ENCODE measurements around the gene NDST1. TPM values are rescaled to one million over a fixed set of nuclear protein-coding genes. Genes with fewer than 3 reads are reported as not detected.

The NDST1 gene
- total RNA-seq, 4 donors from 2014 or later = 36.1 to 70.5 (median 50.5) TPM

DNA sequence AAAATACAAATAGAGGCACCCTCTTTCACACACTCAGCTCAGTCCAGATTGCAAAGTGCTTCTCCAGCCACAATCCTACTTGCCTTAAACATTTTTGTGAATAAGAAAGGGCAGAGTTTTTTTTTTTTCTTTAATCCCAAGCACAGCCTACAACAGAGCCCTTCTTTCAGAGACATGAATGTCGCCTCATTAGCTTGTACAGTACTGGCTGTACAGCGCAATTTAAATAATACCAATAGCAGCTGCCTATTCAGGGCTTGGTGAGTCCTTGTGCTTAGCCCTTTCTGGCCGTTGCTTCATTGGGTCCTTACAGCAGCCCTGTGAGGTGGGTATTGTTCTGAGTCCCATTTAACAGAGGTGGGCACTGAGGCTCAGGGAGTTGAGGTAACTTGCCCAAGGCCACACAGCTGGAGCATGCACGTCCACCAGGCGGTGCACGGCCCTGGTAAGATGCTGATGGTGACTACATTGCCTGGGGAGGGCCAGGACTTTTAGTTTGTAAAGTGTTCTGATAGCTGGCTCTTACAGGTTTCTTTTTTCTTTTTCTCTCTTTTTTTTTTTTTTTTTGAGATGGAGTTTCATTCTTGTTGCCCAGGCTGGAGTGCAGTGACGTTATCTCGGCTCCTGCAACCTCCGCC lies 23.1 kb downstream of the NDST1 start:
- in situ Hi-C loops (cut with MboI; ENCODE audit: low sequenced_read_pairs in 4 of 4) (no loop called here), intact Hi-C loops (cut with DNase I; ENCODE audit: low total_unique reads) (no loop called here)
- ATAC-seq (no peak), DNase-seq (no peak)
- Histone ChIP-seq H3K4me3 (no peak overlapping the region), H3K36me3 (peaks cover 0 to 48% of the 10 kb centered on the region in 2 donors), H3K27me3 (no peaks in the 10 kb centered on the region), H3K9me3 (no peaks in the 10 kb centered on the region), H3K4me1 (peaks cover 16 to 32% of the 10 kb centered on the region in 2 donors), H3K27ac (no peak overlapping the region)
- TF ChIP-seq POLR2A (IDR thresholded peaks at IDR 0.05) = no peak

DNA sequence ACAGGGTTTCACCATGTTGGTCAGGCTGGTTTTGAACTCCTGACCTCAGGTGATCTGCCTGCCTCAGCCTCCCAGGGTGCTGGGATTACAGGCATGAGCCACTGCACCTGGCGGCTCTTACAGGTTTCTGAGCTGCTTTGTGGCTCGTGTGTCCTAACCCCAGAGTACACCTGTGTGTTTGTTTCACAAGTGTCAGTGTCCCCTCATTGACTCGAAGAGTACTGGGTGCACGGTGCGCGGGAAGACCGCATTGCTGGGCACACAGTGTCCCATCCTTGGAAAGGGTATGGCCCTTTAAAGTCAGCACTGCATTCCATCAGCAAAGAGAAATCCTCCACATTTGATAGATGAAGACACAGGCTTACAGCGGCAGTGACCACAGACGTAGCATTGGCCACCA lies 23.8 kb downstream of the NDST1 start:
- Histone ChIP-seq H3K36me3 (peaks cover 0 to 54% of the 10 kb centered on the region in 2 donors), H3K27me3 (no peaks in the 10 kb centered on the region), H3K27ac (no peak overlapping the region), H3K4me1 (peaks cover 10 to 26% of the 10 kb centered on the region in 2 donors), H3K9me3 (no peaks in the 10 kb centered on the region), H3K4me3 (no peak overlapping the region)
- DNase-seq (no peak), ATAC-seq (no peak)
- no peak for TF ChIP-seq POLR2A (IDR thresholded peaks at IDR 0.05)
- TF ChIP-seq, protein P1, sequence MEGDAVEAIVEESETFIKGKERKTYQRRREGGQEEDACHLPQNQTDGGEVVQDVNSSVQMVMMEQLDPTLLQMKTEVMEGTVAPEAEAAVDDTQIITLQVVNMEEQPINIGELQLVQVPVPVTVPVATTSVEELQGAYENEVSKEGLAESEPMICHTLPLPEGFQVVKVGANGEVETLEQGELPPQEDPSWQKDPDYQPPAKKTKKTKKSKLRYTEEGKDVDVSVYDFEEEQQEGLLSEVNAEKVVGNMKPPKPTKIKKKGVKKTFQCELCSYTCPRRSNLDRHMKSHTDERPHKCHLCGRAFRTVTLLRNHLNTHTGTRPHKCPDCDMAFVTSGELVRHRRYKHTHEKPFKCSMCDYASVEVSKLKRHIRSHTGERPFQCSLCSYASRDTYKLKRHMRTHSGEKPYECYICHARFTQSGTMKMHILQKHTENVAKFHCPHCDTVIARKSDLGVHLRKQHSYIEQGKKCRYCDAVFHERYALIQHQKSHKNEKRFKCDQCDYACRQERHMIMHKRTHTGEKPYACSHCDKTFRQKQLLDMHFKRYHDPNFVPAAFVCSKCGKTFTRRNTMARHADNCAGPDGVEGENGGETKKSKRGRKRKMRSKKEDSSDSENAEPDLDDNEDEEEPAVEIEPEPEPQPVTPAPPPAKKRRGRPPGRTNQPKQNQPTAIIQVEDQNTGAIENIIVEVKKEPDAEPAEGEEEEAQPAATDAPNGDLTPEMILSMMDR (IDR thresholded peaks at IDR 0.05 in 4 of 5, conservative IDR thresholded peaks at IDR 0.05 in 1 of 5) = no peak
- in situ Hi-C loops (cut with MboI; ENCODE audit: low sequenced_read_pairs in 4 of 4) (no loop called here), intact Hi-C loops (cut with DNase I; ENCODE audit: low total_unique reads) (no loop called here)

DNA sequence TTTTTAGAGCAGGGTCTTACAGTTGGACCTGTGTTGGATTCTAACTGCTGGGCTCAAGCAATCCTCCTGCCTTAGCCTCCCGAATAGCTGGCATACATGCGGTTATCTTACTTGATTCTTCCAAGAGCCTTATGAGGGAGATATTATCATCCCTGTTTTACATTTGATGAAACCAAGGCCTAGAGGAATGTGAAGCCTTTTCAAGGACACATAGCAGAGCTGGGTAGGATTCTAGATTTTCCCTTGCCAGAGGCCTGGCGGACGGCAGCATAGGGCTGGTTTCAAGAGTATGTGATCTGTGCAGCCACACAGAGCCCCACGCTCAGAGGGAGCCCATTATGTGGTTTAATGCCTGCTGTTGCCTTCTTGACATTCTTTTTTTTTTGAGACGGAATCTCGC lies 24.2 kb downstream of the NDST1 start:
- Histone ChIP-seq H3K9me3 (no peaks in the 10 kb centered on the region), H3K36me3 (peaks cover 0 to 55% of the 10 kb centered on the region in 2 donors), H3K4me1 (peaks cover 5 to 21% of the 10 kb centered on the region in 2 donors), H3K4me3 (no peak overlapping the region), H3K27ac (no peak overlapping the region), H3K27me3 (no peaks in the 10 kb centered on the region)
- DNase-seq = no peak
- intact Hi-C loops (cut with DNase I; ENCODE audit: low total_unique reads) (no loop called here), in situ Hi-C loops (cut with MboI; ENCODE audit: low sequenced_read_pairs in 4 of 4) (no loop called here)
- ATAC-seq = no peak
- TF ChIP-seq, protein P1 (IDR thresholded peaks at IDR 0.05 in 4 of 5, conservative IDR thresholded peaks at IDR 0.05 in 1 of 5) = no peak

DNA sequence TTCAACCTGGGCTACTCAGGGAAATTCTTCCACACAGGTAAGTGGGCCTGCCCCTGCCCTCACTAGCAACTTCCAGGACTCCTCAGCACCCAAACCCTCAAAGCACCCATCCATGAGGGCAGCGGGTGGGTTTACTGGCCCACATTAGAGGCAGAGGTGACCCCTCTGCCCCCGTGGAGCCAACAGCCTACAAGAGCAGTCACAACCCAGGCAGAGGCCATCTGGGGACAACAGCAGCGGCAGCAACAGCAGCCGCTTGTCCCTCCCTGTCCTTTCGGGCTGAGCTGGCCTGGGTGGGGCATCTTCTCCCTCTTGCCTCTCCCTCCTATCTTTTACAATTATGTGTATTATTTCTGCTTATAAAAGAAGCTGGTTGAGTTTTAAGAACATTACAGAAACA lies 25.1 kb downstream of the NDST1 start:
- peaks cover 0 to 51% of the 10 kb centered on the region in 2 donors for H3K36me3 ChIP-seq
- H3K4me1 ChIP-seq = peaks cover 0 to 15% of the 10 kb centered on the region in 2 donors
- no peaks in the 10 kb centered on the region for H3K27me3 ChIP-seq
- intact Hi-C loops (cut with DNase I; ENCODE audit: low total_unique reads) (no loop called here), in situ Hi-C loops (cut with MboI; ENCODE audit: low sequenced_read_pairs in 4 of 4) (no loop called here)
- no peak for ATAC-seq
- no peak for DNase-seq
- H3K27ac ChIP-seq = no peak overlapping the region
- no peaks in the 10 kb centered on the region for H3K9me3 ChIP-seq
- TF ChIP-seq POLR2A (IDR thresholded peaks at IDR 0.05) = no peak
- TF ChIP-seq, protein P1 (IDR thresholded peaks at IDR 0.05 in 4 of 5, conservative IDR thresholded peaks at IDR 0.05 in 1 of 5) = no peak
- H3K4me3 ChIP-seq = no peak overlapping the region

DNA sequence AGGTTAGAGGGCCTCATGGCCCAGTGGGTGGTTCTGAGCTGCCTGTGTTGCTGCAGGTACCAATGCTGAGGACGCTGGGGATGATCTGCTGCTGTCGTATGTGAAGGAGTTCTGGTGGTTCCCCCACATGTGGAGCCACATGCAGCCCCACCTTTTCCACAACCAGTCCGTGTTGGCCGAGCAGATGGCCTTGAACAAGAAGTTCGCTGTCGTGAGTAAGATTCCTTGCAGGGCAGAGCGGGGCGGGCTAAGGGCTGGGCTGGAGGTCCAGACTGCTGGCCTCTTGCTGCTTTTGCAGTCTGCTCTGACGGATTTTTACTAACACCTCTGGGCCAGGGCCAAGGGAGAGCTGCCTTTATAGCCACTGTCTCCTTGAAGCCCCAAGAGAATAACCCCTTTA lies 26.9 kb downstream of the NDST1 start:
- ATAC-seq = no peak
- DNase-seq = no peak
- TF ChIP-seq, protein P1 (IDR thresholded peaks at IDR 0.05 in 4 of 5, conservative IDR thresholded peaks at IDR 0.05 in 1 of 5) = no peak
- no peak for TF ChIP-seq POLR2A (IDR thresholded peaks at IDR 0.05)
- Histone ChIP-seq H3K4me1 (peaks cover 0 to 9% of the 10 kb centered on the region in 2 donors), H3K9me3 (no peaks in the 10 kb centered on the region), H3K4me3 (no peak overlapping the region), H3K27ac (no peak overlapping the region), H3K36me3 (peaks cover 0 to 57% of the 10 kb centered on the region in 2 donors), H3K27me3 (no peaks in the 10 kb centered on the region)
- in situ Hi-C loops (cut with MboI; ENCODE audit: low sequenced_read_pairs in 4 of 4) (no loop called here), intact Hi-C loops (cut with DNase I; ENCODE audit: low total_unique reads) (no loop called here)

All from gastrocnemius medialis (tissue), 4 donors.